Measurements from ENCODE around the gene METAP1D.

Gene METAP1D

DNA sequence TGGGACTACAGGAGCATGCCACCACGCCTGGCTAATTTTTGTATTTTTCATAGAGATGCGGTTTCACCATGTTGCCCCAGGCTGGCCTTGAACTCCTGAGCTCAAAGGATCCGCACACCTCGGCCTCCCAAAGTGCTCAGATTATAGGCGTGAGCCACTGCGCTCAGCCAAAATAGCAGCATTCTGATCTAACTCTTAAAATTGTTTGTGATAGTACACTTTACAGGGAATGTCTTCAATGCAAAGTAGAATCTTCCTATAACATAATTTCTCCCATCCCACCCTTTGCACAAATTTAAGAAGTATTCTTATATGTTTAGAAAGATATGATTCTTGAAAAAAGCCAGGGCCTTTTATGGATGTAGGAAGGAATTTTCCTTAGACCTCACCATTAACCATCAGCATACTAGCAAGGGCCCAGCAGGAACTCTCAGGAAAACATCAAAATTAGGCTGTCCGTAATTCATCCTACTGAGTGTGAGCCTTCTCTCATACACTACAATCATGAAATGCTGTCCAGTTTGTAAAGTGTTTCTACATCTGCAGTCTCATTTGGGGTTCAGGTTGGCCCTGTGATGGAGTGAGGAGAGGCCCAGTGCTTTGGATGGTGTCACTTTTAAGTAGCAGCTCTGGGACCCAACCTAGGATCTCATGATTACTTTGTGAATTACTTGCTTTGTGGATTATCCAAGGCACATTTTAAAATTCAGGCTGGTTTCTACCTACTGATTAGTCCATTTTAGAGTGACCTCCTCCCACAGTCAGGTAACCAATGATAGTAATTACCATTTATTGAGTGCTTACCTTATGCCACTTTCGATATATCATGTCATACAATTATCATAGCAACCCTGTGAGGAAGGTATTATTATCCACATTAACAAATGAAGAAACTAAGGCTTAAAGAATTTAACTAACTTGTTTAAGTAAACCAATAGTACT, 48.1 kb downstream of the METAP1D start:
- TF ChIP-seq TAF1 (IDR thresholded peaks at IDR 0.05; ENCODE audit: low read depth) (no peak), NFIC (IDR thresholded peaks at IDR 0.05) (no peak), RAD21 (IDR thresholded peaks at IDR 0.05; ENCODE audit: low read depth) (no peak), FOXM1 (IDR thresholded peaks at IDR 0.05; ENCODE audit: borderline replicate concordance, low read depth) (no peak), YY1 (IDR thresholded peaks at IDR 0.05; ENCODE audit: low read depth) (no peak), TEAD4 (IDR thresholded peaks at IDR 0.05) (no peak), CEBPB (IDR thresholded peaks at IDR 0.05) (no peak), TCF12 (IDR thresholded peaks at IDR 0.05; ENCODE audit: low read depth) (no peak), EGR1 (IDR thresholded peaks at IDR 0.05) (no peak), CREB1 (IDR thresholded peaks at IDR 0.05; ENCODE audit: low read depth) (no peak), EP300 (IDR thresholded peaks at IDR 0.05; ENCODE audit: borderline replicate concordance) (no peak), ZBTB7A (IDR thresholded peaks at IDR 0.05; ENCODE audit: low read depth) (no peak)
- TF ChIP-seq, protein P1, sequence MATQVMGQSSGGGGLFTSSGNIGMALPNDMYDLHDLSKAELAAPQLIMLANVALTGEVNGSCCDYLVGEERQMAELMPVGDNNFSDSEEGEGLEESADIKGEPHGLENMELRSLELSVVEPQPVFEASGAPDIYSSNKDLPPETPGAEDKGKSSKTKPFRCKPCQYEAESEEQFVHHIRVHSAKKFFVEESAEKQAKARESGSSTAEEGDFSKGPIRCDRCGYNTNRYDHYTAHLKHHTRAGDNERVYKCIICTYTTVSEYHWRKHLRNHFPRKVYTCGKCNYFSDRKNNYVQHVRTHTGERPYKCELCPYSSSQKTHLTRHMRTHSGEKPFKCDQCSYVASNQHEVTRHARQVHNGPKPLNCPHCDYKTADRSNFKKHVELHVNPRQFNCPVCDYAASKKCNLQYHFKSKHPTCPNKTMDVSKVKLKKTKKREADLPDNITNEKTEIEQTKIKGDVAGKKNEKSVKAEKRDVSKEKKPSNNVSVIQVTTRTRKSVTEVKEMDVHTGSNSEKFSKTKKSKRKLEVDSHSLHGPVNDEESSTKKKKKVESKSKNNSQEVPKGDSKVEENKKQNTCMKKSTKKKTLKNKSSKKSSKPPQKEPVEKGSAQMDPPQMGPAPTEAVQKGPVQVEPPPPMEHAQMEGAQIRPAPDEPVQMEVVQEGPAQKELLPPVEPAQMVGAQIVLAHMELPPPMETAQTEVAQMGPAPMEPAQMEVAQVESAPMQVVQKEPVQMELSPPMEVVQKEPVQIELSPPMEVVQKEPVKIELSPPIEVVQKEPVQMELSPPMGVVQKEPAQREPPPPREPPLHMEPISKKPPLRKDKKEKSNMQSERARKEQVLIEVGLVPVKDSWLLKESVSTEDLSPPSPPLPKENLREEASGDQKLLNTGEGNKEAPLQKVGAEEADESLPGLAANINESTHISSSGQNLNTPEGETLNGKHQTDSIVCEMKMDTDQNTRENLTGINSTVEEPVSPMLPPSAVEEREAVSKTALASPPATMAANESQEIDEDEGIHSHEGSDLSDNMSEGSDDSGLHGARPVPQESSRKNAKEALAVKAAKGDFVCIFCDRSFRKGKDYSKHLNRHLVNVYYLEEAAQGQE (IDR thresholded peaks at IDR 0.05; ENCODE audit: low read depth), result no peak
- TF ChIP-seq, protein P2, sequence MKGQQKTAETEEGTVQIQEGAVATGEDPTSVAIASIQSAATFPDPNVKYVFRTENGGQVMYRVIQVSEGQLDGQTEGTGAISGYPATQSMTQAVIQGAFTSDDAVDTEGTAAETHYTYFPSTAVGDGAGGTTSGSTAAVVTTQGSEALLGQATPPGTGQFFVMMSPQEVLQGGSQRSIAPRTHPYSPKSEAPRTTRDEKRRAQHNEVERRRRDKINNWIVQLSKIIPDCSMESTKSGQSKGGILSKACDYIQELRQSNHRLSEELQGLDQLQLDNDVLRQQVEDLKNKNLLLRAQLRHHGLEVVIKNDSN (IDR thresholded peaks at IDR 0.05), result no peak
- TF ChIP-seq, protein P3, sequence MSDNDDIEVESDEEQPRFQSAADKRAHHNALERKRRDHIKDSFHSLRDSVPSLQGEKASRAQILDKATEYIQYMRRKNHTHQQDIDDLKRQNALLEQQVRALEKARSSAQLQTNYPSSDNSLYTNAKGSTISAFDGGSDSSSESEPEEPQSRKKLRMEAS (IDR thresholded peaks at IDR 0.05), result no peak

DNA sequence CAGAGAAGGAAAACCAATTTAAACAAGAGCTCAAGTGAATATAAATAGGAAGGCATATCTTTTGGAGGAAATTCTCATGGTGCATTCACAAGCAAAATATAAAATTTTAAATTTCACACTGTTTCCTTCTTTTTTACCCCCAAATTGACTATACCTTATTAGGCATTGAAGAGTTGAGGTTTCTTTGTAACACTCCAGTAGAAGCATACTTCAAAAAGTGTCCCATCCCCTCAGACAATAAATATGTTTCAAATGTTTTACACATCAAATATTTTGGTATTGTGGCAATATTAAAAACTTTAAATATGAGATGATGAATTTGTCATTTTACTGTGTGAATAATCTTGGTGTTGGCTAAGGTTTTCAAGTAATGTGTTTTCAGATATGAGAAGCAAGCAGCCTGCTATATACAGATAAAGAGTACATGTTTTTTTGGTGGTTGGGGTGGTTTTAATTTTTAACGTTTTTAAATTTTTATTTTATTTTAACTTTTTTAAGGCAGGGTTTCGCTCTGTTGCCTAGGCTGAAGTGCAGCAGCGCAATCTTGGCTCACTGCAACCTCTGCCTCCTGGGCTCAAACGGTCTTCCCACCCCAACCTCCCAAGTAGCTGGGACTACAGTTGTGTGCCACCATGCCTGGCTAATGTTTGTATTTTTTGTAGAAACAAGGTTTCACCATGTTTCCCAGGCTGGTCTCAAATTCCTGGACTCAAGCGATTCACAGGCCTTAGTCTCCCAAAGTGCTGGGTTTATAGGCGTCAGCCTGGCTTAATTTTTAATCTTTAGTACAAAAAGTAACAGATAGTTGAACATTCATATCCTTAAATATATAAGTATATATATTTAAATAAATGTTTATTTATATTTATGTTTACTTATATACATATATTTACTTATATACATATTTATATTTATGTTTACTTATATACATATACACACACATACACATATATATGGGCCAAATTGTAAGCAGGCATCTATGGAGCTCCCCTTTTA, 49.1 kb downstream of the METAP1D start:
- TF ChIP-seq FOXM1 (IDR thresholded peaks at IDR 0.05; ENCODE audit: borderline replicate concordance, low read depth) (no peak), EP300 (IDR thresholded peaks at IDR 0.05; ENCODE audit: borderline replicate concordance) (no peak), TAF1 (IDR thresholded peaks at IDR 0.05; ENCODE audit: low read depth) (no peak), RAD21 (IDR thresholded peaks at IDR 0.05; ENCODE audit: low read depth) (no peak), CEBPB (IDR thresholded peaks at IDR 0.05) (no peak), EGR1 (IDR thresholded peaks at IDR 0.05) (no peak)
- TF ChIP-seq, protein P1 (IDR thresholded peaks at IDR 0.05; ENCODE audit: low read depth), result no peak
- TF ChIP-seq, protein P3 (IDR thresholded peaks at IDR 0.05), result no peak

DNA sequence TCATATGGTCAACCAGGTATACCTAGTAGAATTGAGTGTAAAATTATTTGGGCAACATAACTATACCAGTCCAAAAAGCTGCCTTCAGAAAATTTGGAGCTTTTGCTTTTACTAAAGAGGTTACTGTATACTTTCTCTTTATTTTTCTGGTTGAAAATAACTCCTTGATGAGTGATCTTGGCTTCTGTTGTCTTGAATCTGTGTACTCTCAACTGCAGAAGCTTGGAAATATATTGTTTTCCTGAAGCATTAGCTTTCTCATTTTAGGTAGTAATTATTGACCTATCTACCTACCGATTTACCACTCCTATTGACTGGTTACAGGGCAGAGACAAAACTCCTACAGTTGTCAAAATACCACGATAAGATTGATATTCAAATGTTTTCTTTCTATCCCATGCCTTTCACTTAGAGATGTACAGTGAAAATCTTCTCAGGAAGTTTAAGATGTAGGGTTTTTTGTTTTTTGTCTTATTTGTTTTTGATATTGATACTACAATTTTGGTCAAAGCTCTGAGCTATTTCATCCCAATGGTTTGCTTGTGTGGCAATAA, 49.9 kb downstream of the METAP1D start:
- TF ChIP-seq YY1 (IDR thresholded peaks at IDR 0.05; ENCODE audit: low read depth) (no peak), TAF1 (IDR thresholded peaks at IDR 0.05; ENCODE audit: low read depth) (no peak), NFIC (IDR thresholded peaks at IDR 0.05) (no peak), CEBPB (IDR thresholded peaks at IDR 0.05) (no peak), EP300 (IDR thresholded peaks at IDR 0.05; ENCODE audit: borderline replicate concordance) (no peak), CREB1 (IDR thresholded peaks at IDR 0.05; ENCODE audit: low read depth) (no peak), ZBTB7A (IDR thresholded peaks at IDR 0.05; ENCODE audit: low read depth) (no peak), EGR1 (IDR thresholded peaks at IDR 0.05) (no peak), RAD21 (IDR thresholded peaks at IDR 0.05; ENCODE audit: low read depth) (no peak)

DNA sequence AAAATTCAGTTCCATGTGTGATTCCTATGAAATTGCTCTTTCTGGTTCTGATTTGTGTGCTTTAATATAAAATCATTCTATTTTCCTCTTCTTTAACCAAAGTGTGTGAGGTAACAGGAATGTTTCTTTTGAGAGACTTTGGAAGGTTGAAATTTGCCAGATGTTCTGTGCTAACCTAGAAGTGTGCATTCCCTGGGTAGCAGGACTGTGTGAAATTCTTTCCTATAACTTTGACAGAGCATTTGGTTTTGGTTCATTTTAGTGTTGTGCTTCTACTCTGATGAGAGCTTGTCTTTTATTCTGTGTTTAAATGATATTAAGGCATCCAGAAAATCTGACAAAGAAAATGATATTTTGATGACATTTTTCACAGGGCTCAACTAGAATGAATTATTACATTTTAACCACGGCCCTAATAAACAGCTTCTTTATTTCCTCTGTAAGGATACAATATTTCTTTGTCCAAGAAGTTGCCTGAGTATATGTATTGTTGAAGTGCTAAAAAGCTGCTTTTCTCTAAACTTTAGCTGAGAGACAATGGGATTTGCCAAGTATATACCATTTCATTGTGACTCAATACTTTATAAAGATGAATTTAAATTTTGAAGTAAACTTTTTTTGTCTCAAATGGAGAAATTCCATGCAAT, 50.8 kb downstream of the METAP1D start:
- no peak for TF ChIP-seq TCF12 (IDR thresholded peaks at IDR 0.05; ENCODE audit: low read depth)
- TF ChIP-seq, protein P1 (IDR thresholded peaks at IDR 0.05; ENCODE audit: low read depth), result no peak
- TF ChIP-seq, protein P2 (IDR thresholded peaks at IDR 0.05), result no peak
- TF ChIP-seq EP300 (IDR thresholded peaks at IDR 0.05; ENCODE audit: borderline replicate concordance), result no peak
- no peak for TF ChIP-seq TEAD4 (IDR thresholded peaks at IDR 0.05)
- TF ChIP-seq CEBPB (IDR thresholded peaks at IDR 0.05), result no peak
- TF ChIP-seq ZBTB7A (IDR thresholded peaks at IDR 0.05; ENCODE audit: low read depth), result no peak
- TF ChIP-seq YY1 (IDR thresholded peaks at IDR 0.05; ENCODE audit: low read depth), result no peak
- TF ChIP-seq FOXM1 (IDR thresholded peaks at IDR 0.05; ENCODE audit: borderline replicate concordance, low read depth), result no peak
- TF ChIP-seq TAF1 (IDR thresholded peaks at IDR 0.05; ENCODE audit: low read depth), result no peak
- TF ChIP-seq, protein P3 (IDR thresholded peaks at IDR 0.05), result no peak
